ENCODE measurements around the gene NUCB1. TPM values are rescaled to one million over a fixed set of nuclear protein-coding genes. Genes with fewer than 3 reads are reported as not detected.

NUCB1 gene
- total RNA-seq, 1 donor from 2014 or later, result 215 TPM

GRCh38 chr19:48928164-48929025 is 28.3 kb downstream of the NUCB1 start:
- Mint-ChIP-seq H3K4me1 (ENCODE audit: low read depth) (peaks cover 23% of the 10 kb centered on the region), H3K27me3 (ENCODE audit: low read depth) (peaks cover 3% of the 10 kb centered on the region), H3K36me3 (ENCODE audit: low read depth) (no peaks in the 10 kb centered on the region), H3K27ac (ENCODE audit: unreplicated experiment) (no peak overlapping the region), H3K9me3 (ENCODE audit: low read depth) (no peaks in the 10 kb centered on the region), H3K4me3 (ENCODE audit: unreplicated experiment) (no peak overlapping the region)
- DNase-seq (ENCODE audit: low spot score), result no peak
- TF ChIP-seq, protein P1, sequence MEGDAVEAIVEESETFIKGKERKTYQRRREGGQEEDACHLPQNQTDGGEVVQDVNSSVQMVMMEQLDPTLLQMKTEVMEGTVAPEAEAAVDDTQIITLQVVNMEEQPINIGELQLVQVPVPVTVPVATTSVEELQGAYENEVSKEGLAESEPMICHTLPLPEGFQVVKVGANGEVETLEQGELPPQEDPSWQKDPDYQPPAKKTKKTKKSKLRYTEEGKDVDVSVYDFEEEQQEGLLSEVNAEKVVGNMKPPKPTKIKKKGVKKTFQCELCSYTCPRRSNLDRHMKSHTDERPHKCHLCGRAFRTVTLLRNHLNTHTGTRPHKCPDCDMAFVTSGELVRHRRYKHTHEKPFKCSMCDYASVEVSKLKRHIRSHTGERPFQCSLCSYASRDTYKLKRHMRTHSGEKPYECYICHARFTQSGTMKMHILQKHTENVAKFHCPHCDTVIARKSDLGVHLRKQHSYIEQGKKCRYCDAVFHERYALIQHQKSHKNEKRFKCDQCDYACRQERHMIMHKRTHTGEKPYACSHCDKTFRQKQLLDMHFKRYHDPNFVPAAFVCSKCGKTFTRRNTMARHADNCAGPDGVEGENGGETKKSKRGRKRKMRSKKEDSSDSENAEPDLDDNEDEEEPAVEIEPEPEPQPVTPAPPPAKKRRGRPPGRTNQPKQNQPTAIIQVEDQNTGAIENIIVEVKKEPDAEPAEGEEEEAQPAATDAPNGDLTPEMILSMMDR (IDR thresholded peaks at IDR 0.05), result no peak

DNA sequence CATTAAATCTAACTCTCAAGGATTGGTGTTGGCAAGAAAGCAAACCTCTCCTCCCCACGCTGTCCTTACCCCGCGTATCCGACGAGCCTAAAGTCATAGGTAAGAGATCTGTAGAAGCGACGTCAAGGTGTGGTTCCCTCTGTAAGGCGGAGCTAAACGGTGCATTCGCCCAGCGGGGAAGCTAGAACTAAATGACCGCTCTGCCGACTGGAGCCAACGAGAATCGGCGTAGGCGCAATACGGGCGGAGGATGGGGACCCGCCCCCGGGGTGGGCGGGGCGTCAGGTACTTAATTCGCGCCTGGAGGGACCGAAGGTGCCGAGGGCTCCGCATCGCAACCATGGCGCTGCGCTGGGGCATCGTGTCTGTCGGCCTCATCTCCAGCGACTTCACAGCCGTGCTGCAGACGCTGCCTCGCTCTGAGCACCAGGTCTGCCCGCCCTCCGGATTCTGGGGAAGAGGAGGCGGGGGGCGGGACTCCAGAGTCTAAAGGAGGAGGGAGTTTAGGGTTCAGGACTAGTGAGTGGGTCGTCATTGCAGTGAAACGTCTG is 33.3 kb downstream of the NUCB1 start, which contains the start of gene DHDH:
Gene DHDH (plus strand): TSS at position 318 of the 551 bp plus-strand sequence. CDS start 23 bp downstream, at position 341.
- DNase-seq (ENCODE audit: low spot score), result no peak
- H3K36me3 Mint-ChIP-seq (ENCODE audit: low read depth), result no peaks in the 10 kb centered on the region
- peak within 1 kb of the TSS; percentile 73 for H3K4me3 Mint-ChIP-seq (ENCODE audit: unreplicated experiment)
- no peak within 1 kb of the TSS for H3K27ac Mint-ChIP-seq (ENCODE audit: unreplicated experiment)
- peaks cover 8% of the 10 kb centered on the region for H3K4me1 Mint-ChIP-seq (ENCODE audit: low read depth)
- TF ChIP-seq, protein P1 (IDR thresholded peaks at IDR 0.05), result no peak
- H3K27me3 Mint-ChIP-seq (ENCODE audit: low read depth), result peaks cover 3% of the 10 kb centered on the region
- no peaks in the 10 kb centered on the region for H3K9me3 Mint-ChIP-seq (ENCODE audit: low read depth)

DNA sequence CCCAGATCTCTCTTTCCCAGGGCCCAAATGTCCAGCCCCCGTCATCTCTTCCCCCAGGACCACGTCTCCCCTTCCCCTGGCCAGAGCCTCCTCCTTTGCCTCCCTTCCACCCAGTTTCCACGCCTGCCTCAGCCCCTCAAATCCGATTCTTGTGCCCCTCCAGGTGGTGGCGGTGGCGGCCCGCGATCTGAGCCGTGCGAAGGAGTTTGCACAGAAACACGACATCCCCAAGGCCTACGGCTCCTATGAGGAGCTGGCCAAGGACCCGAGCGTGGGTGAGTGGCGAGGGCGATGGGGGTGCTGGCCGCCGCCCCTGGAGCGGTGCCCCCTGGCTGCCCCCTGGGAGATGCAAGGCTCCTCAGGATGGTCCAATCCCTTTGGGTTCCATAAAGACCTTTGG is 34.7 kb downstream of the NUCB1 start:
- H3K4me3 Mint-ChIP-seq (ENCODE audit: unreplicated experiment), result no peak overlapping the region
- TF ChIP-seq, protein P1 (IDR thresholded peaks at IDR 0.05), result no peak
- no peak for DNase-seq (ENCODE audit: low spot score)
- peaks cover 8% of the 10 kb centered on the region for H3K4me1 Mint-ChIP-seq (ENCODE audit: low read depth)
- no peak overlapping the region for H3K27ac Mint-ChIP-seq (ENCODE audit: unreplicated experiment)
- no peaks in the 10 kb centered on the region for H3K9me3 Mint-ChIP-seq (ENCODE audit: low read depth)
- H3K36me3 Mint-ChIP-seq (ENCODE audit: low read depth), result no peaks in the 10 kb centered on the region
- peaks cover 3% of the 10 kb centered on the region for H3K27me3 Mint-ChIP-seq (ENCODE audit: low read depth)

GRCh38 chr19:48935864-48936263 is 35.8 kb downstream of the NUCB1 start:
- H3K27me3 Mint-ChIP-seq (ENCODE audit: low read depth), result peaks cover 3% of the 10 kb centered on the region
- H3K4me1 Mint-ChIP-seq (ENCODE audit: low read depth), result peaks cover 8% of the 10 kb centered on the region
- no peak overlapping the region for H3K4me3 Mint-ChIP-seq (ENCODE audit: unreplicated experiment)
- peaks cover under 1% of the 10 kb centered on the region for H3K9me3 Mint-ChIP-seq (ENCODE audit: low read depth)
- DNase-seq (ENCODE audit: low spot score), result no peak
- TF ChIP-seq, protein P1 (IDR thresholded peaks at IDR 0.05), result no peak
- no peak overlapping the region for H3K27ac Mint-ChIP-seq (ENCODE audit: unreplicated experiment)
- no peaks in the 10 kb centered on the region for H3K36me3 Mint-ChIP-seq (ENCODE audit: low read depth)

GRCh38 chr19:48938256-48938655 is 38.1 kb downstream of the NUCB1 start:
- peak overlapping the region; percentile 17 for H3K27ac Mint-ChIP-seq (ENCODE audit: unreplicated experiment)
- H3K4me1 Mint-ChIP-seq (ENCODE audit: low read depth), result peaks cover 6% of the 10 kb centered on the region
- no peak for DNase-seq (ENCODE audit: low spot score)
- H3K4me3 Mint-ChIP-seq (ENCODE audit: unreplicated experiment), result no peak overlapping the region
- TF ChIP-seq, protein P1 (IDR thresholded peaks at IDR 0.05), result no peak
- no peaks in the 10 kb centered on the region for H3K36me3 Mint-ChIP-seq (ENCODE audit: low read depth)
- H3K27me3 Mint-ChIP-seq (ENCODE audit: low read depth), result peaks cover 2% of the 10 kb centered on the region
- H3K9me3 Mint-ChIP-seq (ENCODE audit: low read depth), result peaks cover 6% of the 10 kb centered on the region
